Adipose tissue (tissue), 3 donors: Measurements from ENCODE around the gene SLC22A23. TPM values are rescaled to one million over a fixed set of nuclear protein-coding genes. Genes with fewer than 3 reads are reported as not detected.
A peak's percentile ranks its signal among the peaks of the same experiment; 100 is the strongest.

Experiments used
- H3K27ac ChIP-seq: one replicate; pipeline ENCODE4 v1.5.1; 2013; ENCODE audit warnings: low read depth, low read length
- WGBS, 3 donors: extraction: QIAGEN DNeasy Blood & Tissue Kit; methylation state at CpG; one replicate each; pipeline ENCODE4 v1.1.7; 2013; 5-methylcytosine and 5-hydroxymethylcytosine counted together
- polyA plus RNA-seq, 3 donors: library from polyadenylated mRNA; stranded (reverse); fragments of 200-250 nt; gene quantifications; one replicate each; pipeline ENCODE4 v1.2.3, GENCODE V29; 2013
- donor health status: healthy with polysubstance abuse.
- donor health status: Bipolar disorder and iron deficiency.
- donor health status: healthy.

The SLC22A23 gene
- polyA plus RNA-seq, 3 donors = 4.9 to 11.3 (median 7.2) TPM

DNA sequence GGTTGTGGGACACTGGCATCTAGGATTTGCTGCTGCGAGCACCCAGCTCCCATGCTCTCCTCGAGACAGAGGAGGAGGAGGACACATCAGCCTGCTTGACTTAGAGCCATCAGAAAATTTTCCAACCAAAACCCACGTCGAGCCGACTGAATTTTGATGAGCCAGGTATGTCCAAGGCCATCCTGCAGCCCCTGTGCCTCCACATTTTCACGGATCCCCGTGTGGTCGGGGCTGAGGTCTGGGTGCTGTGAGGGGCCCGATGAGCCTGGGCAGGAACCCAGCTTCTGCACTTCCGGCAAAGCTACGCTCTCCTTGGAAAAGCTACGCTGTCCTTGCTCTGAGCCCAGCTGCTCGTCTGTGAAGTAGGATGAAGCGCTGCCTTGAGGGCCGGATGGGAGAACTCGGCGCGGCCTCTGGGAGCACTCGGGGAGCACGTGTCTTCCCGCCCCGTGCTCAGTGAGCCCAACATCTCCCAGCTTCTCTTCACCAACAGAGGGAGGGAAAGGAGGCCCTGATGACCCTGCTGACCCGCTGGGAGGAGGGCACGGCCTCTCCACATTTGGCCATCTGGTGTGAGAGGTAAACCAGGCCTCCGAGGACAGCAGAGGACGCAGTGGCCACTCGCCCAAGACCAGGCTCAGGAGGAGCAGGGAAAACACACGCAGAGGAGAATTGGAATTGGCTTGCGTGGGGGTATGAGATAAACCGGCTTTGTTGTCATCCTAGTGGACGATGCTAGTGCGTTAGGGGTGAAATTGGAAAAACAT lies 164.2 kb downstream of the SLC22A23 start:
- WGBS, 3 donors = 88 to 93% (median 93%) methylated on average over 32 of the region's 32 CpGs

DNA sequence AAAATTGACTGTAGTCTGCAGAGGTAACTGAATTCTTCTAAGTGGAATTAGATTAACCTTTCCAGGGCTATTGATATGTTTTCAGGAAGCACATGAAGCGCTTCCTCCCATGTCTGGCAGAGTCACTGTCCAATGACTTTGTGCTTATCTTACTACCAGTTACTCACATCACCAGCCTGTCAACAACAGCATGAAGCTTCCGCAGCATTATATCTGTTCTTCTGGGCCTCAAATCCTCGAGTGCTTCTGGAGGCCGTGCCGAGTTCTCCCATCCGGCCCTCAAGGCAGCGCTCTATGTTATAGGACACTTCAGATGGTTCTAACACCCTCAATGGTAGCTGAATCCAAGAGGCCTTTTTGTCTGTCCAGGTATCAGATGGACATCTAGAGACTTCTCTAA lies 164.9 kb downstream of the SLC22A23 start:
- WGBS, 3 donors = 85 to 92% (median 87%) methylated on average over 7 of the region's 7 CpGs
- no peak overlapping the region for H3K27ac ChIP-seq

More for the DNA sequence above, 164.2 kb downstream of the SLC22A23 start:
- no peak overlapping the region for H3K27ac ChIP-seq

DNA sequence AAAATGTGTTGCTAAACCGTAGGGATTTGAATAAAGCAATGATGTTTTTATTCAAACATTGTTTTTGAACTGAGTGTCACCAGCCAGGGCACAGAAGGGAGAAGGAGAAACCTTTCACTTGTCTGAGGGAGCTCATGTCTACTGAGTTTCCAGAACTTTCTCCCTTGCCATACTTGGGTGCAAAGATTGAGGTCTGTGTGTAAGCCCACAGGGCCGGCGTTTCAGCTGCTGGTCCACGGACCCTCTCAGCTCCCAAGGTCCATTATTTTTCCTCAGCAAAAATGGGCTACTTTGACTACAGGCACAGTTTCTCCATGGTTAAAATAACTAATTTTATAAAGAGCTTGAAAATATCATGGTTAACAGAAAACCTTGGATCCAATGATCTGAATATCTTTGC lies 165.5 kb downstream of the SLC22A23 start:
- WGBS, 3 donors = 91 to 97% (median 95%) methylated on average over 4 of the region's 4 CpGs
- no peak overlapping the region for H3K27ac ChIP-seq

DNA sequence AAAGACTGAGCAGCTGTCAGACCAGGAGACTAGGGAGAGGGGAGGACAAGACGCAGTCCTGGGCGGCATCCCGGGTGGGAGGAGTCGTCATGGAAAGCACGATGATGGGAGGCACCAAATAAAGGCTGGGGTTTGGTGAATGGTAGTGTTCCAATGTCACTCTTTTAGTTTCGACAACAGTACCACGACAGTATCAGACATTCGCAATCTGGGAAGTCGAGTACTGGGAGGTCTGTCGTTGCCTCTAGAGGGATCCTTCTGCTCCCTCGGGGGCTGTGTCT lies 166.0 kb downstream of the SLC22A23 start:
- H3K27ac ChIP-seq = no peak overlapping the region
- 72 to 91% (median 84%) methylated on average over 11 of the region's 11 CpGs for WGBS, 3 donors

DNA sequence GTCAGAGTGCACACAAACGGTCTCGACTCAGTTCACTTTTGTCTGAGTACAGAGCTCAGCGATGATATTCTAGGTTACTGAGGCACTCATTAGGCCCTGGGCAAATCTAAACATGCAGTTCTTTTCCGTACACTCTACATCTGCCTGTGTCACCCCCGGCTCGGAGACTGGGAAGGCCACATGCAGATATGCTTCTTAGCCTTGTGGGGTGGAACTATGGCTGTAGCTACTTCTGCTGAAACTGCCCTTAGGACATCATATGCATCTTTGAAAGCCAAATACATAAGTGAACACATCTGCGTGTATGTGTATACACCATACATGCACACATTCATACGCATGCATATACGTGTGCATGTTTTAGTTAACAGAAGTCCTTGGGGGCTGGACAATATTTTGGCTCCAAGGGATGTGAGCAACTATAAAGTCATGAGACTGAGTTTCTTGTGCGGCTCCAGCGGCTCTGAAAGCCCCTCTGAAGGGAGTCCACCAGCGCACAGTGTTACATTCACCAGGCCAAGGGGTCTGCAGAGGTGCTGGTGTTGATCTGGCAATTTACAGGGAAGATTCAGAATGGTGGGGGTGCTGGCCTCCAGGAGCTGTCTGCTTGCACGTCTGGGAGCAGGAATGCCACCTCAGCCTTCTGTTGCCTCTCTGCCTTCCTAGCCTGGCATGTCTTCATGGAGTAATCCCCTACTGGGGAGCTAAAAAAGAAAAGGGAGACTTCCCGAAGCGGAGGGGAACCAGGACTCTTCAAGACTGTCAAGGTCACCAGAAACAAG lies 166.5 kb downstream of the SLC22A23 start:
- WGBS, 3 donors = 88 to 91% (median 90%) methylated on average over 15 of the region's 15 CpGs
- H3K27ac ChIP-seq = no peak overlapping the region

DNA sequence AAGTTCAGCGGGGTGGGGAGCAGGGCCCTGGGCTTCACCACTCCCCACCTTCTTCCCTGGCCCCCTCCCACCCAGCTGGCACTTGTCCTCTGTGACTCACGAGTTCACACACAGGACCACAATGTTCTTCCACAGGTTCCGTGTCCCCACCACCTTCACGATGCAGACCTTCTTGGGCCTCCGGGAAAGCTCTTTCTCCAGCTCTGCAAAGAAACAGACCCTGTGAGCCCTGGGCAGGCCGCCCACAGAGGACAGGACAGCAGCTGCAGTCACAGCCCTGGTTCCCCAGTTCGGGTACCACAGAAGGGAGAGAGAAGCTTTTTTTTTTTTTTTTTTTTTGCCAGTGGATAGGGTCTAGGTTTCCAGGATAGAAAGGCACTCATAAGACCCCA lies 167.2 kb downstream of the SLC22A23 start:
- 85 to 93% (median 88%) methylated on average over 7 of the region's 7 CpGs for WGBS, 3 donors
- H3K27ac ChIP-seq = no peak overlapping the region

DNA sequence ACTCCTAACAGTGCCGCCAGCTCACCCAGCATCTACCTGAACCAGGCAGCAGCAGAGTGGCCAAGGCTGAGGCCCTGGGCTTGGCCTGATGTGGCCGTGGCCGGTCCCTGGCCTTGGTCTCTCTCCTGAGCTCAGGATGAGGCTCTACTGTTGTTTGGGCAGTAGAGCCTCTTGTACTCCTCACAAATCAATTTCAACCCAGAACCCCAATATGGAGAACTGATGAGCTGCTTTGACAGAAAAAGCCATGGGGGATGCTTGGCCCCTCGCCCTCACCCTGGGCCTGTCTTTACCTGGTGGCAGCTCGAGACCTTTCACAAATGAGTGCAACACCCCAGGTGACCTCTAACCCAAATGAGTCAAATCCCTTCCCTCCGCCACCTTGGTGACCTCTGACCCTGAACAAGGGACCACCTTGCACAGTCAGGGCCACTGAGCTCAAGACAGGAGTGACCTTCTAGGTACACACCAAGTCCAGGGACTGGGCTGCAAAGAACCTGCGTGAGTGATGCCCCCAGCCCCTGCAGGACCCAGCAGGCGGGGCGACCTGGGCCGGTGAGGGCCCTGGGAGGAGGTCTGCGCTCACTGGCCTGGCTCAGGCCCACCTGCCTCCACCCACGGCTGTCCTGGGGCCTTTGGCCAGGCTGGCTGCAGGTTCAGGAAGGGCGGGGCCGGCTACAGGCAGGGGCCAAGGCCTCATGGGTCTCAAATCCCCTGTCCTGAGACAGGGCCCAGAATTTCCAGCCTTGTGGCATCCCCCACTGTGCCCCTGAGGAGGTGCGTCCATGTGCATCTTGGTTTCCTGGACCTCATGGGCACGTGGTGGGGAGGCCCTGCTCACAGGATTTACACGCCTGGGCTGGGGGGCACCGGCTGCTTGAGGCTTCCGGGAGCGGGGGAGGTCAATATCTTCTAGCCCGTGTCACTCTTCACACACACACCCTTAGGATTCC lies 167.9 kb downstream of the SLC22A23 start:
- 82 to 89% (median 84%) methylated on average over 21 of the region's 21 CpGs for WGBS, 3 donors
- no peak overlapping the region for H3K27ac ChIP-seq

DNA sequence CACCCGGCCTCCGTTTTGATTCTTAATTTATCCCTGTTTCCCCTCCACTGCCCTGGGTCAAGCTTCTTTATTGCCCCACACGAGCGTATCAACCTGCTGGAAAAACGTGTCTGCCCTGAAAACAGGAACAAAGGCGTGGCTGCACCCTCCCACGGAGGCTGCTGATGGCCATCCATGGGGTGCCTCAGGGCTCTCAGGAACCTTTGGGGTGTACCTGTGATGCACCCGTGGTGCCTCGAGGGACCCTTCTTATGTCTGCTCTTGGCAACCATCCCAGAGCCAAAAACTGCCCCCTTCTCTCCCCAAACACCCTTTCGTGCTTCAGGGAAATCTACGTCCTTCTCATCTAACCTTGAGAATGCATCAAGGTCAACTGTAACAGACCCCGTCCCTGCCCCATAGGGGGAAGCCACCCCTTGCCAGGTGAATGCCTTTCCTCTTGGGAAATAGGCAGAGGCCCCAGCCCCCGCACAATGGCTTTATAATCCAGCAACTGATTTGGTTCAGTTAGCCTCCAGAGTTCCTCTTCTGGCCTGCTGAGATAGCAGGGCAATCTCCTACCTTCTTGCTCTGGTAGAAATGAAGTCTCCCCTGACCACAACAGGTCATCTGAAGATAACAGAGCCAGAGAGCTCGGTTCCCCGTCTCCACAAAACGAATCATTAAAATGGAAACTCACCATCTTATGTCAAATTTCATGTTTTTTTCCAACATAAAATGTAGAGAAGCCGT lies 168.7 kb downstream of the SLC22A23 start:
- no peak overlapping the region for H3K27ac ChIP-seq
- WGBS, 3 donors = 81 to 88% (median 83%) methylated on average over 17 of the region's 17 CpGs

DNA sequence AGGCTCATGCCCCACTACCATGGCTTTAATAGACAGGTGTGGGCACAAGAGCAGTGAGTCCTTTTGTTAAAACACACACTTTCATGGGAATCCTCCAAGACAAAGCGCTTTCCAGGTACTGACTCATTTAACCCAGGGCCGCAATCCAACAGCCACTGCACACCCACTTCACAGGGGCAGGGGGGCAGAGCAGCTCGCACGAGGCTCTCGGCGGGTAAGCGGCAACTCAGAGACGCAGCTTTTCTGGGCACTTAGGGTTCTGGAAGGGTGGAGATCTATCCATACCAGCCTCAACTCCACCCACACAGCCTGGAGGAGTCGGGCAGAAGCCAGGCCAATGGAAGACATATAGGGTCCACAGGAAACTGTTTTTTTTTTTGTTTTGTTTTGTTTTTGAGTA lies 169.5 kb downstream of the SLC22A23 start:
- no peak overlapping the region for H3K27ac ChIP-seq
- 82 to 95% (median 83%) methylated on average over 9 of the region's 9 CpGs for WGBS, 3 donors

DNA sequence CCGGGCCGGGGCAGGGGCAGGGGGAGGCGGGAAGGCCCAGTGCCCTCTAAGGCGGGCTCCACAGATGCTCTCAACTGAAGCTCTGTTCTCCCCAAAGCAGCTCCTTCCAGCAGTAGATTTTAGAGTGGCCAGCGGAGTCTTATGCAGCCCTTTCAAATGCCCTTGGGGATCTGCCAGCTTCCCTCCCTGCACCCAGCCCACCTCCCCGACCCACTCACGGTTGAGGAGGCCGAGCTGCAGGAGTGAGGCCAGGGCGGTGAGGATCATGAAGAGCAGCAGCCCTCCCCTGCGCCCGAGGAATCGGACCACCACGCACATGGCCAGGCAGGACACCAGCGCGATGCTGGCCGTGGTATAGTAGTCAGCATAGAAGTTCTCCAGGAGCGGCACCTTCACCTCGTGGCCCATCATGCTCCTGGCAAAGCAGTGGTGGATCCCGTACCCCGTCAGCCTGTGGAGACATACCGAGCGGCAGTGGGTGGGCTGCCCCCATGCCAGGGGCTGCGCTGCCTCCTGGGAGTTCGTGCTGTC lies 170.1 kb downstream of the SLC22A23 start:
- WGBS, 3 donors = 95 to 97% (median 96%) methylated on average over 23 to 24 of the region's 24 CpGs
- no peak overlapping the region for H3K27ac ChIP-seq

DNA sequence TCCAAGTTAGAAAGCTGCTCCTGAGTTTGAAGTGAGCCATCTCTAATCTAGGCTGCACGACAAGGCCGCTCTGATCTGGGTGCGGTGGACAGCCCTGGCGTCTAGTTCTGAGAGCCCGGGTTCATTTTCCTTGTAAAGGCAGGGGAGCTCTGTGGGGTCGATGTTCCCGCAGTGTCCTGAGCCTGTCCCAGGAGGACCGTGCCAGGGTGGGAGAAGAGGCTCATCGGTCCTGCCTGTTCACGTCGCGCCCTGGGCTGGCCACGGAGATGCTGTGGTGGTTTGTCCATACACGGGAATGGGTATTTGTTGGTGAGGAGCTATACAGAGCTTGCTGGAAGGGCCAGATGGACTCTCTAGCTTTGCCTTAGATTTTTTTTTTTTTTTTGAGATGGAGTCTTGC lies 171.1 kb downstream of the SLC22A23 start:
- 88 to 95% (median 91%) methylated on average over 14 of the region's 14 CpGs for WGBS, 3 donors

DNA sequence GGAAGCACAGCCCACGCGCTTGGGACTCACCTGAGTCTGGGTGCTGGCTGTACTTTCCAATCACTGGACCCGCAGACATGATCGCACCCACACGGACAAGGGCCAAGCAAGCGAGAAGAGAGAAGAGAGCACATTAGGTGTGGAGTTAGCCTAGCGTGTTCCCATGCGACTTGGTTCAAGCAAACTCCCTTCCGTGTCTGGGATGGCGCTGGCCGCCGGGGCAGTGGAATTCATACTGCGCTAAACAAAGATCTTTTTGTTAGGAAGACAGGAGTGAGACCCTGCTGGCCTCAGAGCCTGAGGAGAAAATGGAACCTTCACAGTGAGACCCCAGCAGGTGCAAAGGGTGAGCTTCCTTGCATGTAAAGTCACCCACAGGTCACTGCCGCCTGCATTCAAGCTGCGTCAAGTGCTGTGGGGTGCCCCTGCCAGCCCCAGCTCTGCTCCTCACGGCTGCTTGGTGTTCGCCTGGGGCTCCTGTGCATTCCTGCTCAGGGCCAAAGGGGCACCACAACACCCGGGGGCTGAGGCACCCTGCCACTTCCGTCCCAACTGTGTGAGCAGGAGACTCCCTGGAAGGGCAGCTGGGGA lies 171.7 kb downstream of the SLC22A23 start:
- 84 to 95% (median 95%) methylated on average over 19 of the region's 19 CpGs for WGBS, 3 donors
- H3K27ac ChIP-seq = no peak overlapping the region

More for the DNA sequence above, 171.1 kb downstream of the SLC22A23 start:
- H3K27ac ChIP-seq = no peak overlapping the region

DNA sequence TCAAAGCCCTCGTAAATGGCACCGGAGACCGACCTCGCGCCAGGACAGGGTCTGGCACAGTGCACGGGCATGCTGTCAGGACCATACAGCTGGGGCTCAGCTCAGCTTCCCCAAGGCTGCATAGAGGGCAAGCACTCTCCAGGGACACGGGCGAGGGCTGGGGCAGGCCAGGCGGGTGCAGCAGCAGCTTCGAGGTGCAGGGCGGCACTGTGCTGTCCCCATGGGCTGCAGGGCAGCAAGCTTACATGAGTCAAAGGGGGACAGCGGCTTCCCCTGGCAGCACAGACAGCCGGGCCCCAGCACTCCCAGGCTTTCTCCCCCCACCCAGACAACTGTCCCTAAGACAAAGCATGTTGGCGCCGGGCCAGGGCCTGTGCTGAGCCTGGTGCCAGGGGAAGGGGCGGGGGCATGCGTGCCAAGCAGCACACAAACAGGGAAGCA lies 172.4 kb downstream of the SLC22A23 start:
- H3K27ac ChIP-seq = no peak overlapping the region
- WGBS, 3 donors = 76 to 85% (median 76%) methylated on average over 17 of the region's 17 CpGs

DNA sequence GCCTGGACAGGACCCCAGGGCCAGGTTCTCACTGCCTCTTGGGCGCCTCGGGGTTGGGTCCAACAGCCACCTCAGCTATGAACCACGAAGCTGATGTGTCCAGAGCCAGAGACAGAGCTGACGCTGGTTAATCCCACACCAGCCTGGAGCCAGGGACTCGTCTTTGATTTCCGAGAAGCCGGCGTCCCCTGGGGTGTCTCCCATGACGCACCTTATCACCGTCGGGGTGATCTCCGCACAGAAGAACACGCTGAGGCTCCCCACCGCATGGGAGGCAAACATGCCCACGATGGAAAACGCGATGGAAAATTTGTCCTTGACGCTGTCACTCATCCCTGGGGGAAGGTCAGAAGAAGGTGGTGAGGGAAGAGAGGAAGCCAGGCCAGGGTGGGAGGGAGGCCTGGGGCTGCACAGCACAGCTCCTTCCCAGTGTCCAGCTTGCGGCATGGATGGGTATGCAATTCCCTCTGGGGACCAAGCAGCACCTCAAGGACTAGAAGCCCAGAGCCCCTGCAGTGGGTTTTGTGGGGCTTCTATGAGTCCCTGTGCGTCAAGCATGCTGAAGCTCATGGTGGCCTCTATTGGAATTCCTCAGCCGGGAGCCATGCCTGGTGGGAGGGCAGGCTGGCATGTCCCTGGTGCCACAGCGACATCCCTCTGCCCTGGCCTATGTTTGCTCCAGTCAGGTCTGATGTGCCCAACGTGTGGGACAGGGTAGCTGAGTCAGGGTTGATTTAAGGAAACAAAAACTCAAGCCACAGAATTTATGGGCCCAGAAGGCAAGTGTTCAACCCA lies 173.0 kb downstream of the SLC22A23 start:
- no peak overlapping the region for H3K27ac ChIP-seq
- 81 to 93% (median 92%) methylated on average over 23 of the region's 23 CpGs for WGBS, 3 donors

DNA sequence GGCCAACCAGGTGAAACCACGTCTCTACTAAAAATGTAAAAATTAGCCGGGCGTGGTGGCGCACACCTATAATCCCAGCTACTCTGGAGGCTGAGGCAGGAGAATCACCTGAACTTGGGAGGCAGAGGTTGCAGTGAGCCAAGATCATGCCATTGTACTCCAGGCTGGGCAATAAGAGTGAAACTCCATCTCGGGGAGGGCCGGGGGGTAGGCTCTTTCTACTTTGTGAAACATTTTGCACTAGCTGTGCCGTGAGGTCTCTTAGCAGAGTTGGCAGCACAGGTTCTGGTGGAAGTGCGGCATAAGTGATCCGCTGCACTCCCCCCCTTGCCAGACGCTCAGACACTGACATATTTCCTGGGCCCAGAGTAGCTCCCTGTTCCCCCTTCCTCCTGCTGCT lies 173.6 kb downstream of the SLC22A23 start:
- WGBS, 3 donors = 93 to 99% (median 94%) methylated on average over 10 of the region's 10 CpGs
- no peak overlapping the region for H3K27ac ChIP-seq

DNA sequence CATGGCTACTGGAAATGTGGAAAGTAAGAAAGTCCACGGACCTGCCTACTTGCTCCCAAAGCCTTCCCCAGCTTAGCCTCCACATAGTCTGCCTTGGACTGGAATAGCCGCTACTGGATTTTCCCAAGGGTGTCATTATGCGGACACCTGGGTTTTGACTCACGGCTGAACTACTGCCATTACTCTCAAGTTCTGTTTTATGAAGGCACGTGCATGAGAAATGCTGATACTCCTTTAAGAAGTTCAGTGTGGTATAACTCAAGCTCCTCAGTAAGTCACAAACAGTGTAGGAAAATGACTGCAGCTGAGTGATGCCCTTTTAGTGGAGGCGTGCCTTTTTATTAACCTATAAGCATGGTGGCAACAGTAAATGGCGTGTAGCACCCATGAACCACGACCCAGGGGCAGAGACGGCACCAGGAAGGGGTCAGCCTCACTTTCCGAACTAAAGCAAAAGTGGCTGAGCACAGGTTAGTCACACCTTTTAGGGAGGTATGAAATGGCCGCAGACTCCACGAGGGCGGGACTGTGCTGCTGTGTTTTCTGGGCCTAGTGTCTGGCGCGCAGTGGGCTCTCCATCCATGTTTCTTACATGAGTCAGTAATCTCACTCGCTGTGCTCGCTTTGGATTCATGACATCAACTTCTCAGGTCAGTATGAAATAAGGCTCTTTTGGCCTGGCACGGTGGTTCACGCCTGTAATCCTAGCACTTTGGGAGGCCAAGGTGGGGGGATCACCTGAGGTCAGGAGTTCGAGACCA lies 174.2 kb downstream of the SLC22A23 start:
- WGBS, 3 donors = 86 to 91% (median 87%) methylated on average over 20 of the region's 20 CpGs
- peak overlapping the region; percentile 2 for H3K27ac ChIP-seq
